Effector CD4-positive, alpha-beta T cell (primary cell): ENCODE measurements around the gene ZMAT3.
"Not testable (repeated sequence)": the region's sequence is repeated elsewhere in the genome, so short reads cannot be mapped to it uniquely, and the experiment has no call there.

Experiments
- DNase-seq: peaks from one replicate; pipeline ENCODE4 v3.0.0-alpha.2; 2020

The ZMAT3 gene

DNA sequence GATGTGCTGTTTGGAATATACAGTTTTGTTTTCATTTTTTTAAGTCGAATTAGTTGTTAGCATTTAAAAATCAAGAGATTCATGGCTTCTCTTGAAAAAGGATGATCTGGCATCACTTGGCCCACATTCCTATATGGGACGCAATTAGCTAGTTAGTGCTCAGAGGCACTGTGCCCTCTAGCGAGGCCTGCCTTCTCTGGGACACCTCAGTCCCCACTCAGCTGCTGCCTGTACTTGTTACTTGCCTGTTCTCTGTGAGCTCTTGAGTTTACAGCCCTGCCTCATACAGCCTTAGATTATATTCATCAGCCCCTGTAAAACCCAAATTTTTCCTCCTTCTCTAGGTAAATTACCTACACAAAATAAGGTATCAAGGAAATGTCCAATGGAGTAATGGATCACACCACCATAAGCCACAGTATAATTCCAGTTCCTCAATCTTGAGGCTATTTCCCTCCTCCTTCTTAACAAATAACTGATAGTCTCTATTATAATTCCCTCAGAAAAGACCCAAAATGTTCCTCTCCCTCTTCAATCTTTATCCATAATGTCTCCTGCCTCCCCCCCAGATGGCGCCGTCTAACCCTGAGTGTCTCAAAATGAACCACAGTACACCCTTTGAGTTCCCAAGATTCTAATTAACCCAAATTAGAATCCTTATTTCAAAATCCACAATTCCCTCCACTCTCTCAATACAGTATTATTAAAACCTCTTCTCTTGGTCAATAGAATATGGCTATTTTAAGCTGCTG, 2.7 kb downstream of the ZMAT3 start:
- peak; percentile 21 for DNase-seq

DNA sequence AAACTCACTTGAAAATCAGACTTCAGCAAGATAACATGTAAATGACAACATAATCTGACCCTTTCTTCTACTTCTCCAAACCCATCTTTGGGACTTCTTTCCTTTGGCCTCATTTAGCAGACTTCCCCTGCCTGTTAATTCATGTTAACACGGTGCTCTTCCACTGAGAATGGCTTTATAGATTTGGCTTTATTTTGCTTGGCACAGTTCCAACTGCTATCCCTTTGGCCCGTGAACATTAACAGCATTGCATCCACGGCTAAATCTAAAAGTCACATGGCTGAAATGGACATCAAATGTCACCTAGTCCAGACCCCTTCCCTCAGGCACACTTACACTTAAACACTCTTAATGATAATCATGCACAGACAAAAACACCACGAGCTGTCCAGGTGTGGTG, 3.8 kb downstream of the ZMAT3 start:
- no peak for DNase-seq

GRCh38 chr3:179067291-179067690, 4.3 kb downstream of the ZMAT3 start:
- no peak for DNase-seq

DNA sequence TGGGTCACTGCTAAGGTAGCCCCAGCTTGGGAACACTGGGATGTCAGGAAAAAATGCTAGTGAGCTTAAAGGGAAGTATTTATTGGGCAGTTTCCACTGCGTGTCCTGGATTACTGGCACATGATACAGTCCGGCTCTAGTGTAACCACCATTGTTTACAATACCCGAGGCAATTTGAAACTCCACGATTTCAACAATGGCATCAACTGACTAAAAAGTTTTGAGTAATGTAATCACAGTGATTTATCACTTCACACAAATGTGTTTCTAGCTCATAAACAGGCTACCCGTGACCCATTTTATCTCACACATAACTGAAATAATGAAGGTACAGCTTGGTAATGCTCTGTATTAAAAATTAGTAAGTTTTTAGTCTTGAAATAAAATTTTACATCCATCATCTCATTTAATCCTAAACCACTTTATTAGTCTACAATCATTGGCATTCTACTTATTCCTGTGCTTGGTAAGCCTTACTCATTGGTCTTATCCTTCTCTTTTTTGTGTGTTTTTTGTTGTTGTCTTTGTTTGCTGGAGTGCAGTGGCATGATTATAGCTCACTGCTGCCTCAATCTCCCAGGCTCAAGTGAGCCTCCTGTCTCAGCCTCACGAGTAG, 7.6 kb downstream of the ZMAT3 start:
- no peak for DNase-seq

- no peak for DNase-seq
These were observed 15.3 kb downstream of the ZMAT3 start for GRCh38 chr3:179056326-179056725.

GRCh38 chr3:179054565-179054964, 17.0 kb downstream of the ZMAT3 start:
- DNase-seq = not testable (repeated sequence)

- no peak for DNase-seq
These were observed 24.9 kb downstream of the ZMAT3 start for GRCh38 chr3:179046497-179047353.

- no peak for DNase-seq
These were observed 25.7 kb downstream of the ZMAT3 start for GRCh38 chr3:179045719-179046402.

GRCh38 chr3:179038899-179039251, 32.7 kb downstream of the ZMAT3 start:
- not testable (repeated sequence) for DNase-seq

- no peak for DNase-seq
These were observed 33.3 kb downstream of the ZMAT3 start for GRCh38 chr3:179038216-179038898.

GRCh38 chr3:179037351-179037750, 34.3 kb downstream of the ZMAT3 start:
- peak; percentile 16 for DNase-seq

GRCh38 chr3:179036626-179037300, 34.8 kb downstream of the ZMAT3 start:
- DNase-seq = no peak

DNA sequence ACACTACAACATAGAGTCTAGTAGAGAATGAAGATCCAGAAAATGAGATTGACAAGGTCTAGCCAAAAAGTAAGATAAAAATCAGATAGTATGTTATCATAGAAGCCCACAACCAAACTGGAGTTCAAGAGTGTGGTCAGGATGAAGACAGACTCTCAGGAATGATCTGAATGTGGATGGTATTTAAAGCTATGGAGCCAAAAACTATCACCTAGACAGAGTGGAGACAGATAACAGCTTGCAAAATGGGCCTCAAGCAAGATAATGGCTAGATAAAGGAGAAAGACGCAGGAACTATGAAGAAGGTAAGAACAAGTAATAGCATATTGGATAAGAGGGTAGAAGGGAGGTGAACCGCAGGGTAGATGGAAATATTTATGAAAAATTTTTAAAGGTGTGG, 35.4 kb downstream of the ZMAT3 start:
- DNase-seq = no peak

DNA sequence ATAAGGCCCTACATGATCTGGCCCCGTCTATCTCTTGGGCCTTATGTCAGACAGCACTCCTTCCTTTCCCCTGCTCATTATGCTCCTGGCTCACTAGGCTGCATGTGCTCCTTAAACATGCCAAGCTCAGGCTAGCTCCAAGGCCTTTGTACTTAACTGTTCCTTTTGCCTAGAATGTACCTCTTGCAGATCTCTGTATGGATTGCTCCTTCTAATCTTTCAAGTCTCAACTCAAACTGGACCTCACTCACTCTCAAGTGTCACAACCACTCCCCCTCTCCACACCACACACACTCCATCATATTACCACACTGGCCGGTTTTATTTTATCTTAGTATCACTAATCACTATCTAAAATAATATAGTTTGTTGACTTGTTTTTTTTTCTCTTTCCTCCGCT, 36.4 kb downstream of the ZMAT3 start:
- DNase-seq = no peak

GRCh38 chr3:179033304-179033657, 38.3 kb downstream of the ZMAT3 start:
- not testable (repeated sequence) for DNase-seq

DNA sequence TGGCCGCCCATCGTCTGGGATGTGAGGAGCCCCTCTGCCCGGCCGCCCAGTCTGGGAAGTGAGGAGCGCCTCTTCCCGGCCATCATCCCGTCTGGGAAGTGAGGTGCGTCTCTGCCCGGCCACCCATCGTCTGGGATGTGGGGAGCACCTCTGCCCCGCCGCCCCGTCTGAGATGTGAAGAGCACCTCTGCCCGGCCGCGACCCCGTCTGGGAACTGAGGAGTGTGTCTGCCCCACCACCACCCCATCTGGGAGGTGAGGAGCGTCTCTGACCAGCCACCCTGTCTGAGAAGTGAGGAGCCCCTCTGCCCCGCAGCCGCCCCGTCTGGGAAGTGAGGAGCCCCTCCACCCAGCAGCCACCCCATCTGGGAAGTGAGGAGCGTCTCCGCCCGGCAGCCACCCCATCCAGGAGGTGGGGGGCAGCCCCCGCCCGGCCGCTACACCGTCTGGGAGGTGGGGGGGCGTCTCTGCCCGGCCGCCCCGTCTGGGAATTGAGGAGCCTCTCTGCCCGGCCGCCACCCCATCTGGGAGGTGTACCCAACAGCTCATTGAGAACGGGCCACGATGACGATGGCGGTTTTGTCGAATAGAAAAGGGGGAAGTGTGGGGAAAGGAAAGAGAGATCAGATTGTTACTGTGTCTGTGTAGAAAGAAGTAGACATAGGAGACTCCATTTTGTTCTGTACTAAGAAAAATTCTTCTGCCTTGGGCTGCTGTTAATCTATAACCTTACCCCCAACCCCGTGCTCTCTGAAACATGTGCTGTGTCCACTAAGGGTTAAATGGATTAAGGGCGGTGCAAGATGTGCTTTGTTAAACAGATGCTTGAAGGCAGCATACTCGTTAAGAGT, 38.9 kb downstream of the ZMAT3 start:
- DNase-seq = not testable (repeated sequence)

DNA sequence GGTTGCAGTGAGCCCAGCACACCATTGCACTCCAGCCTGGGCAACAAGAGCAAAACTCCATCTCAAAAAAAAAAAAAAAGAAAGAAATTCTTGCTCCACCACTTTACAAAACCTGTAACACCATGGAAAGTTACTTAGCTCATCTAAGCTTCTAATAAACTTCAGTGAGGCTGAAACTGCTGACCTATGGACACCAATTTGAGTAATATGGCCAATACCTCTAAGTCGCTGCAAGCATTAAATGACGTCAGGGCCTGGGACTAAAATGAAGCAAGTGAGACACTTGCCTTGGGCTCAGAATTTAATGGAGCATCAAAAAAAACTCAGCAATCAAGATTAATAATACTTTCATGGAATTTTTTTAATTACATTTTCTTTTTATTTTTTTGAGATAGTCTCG, 42.5 kb downstream of the ZMAT3 start:
- no peak for DNase-seq

GRCh38 chr3:179028408-179028807, 43.2 kb downstream of the ZMAT3 start:
- no peak for DNase-seq

GRCh38 chr3:179027326-179027900, 44.2 kb downstream of the ZMAT3 start:
- no peak for DNase-seq

DNA sequence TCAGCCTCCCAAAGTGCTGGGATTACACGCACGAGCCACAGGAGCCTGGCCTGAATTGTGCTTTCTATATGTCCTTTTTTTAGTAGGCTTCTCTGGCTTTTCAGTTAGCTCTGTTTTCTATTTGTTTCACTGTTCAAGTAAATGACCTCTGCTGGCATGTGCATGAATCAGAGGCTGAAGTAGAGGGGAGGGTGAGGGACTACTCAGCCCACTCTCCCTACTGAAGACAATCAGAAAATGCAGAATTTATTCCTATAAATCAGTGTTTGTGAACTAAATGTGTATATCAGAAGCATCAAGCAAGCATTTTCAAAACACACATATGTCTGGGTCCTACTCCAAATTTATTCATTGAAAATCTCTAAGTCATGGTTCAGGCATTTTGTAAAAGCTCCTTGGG, 45.0 kb downstream of the ZMAT3 start:
- DNase-seq = no peak
